Heart left ventricle (tissue), 16 donors: ENCODE data around the gene STAP2. TPM values are rescaled to one million over a fixed set of nuclear protein-coding genes. Genes with fewer than 3 reads are reported as not detected.

Source experiments
- ATAC-seq, 4 donors: fragments of 200-7000 bp; cut with Tn5 transposase; one replicate each; pipeline ENCODE4 v1.9.1; 2020 to 2022; ENCODE audit warnings: moderate library complexity in 4 of 4, mild to moderate bottlenecking in 3 of 4, moderate number of reproducible peaks in 1 of 4
- DNase-seq, 5 donors: peaks; one replicate each; pipeline ENCODE4 v3.0.0-alpha.2; 2020
- H3K27ac ChIP-seq, 12 donors: fragments of 200-600 bp; sonication (generic) in 4 of 12; one replicate each; pipeline versions ENCODE4 v1.5.0 to v1.8.0; 2016 to 2022; ENCODE audit warnings: mild to moderate bottlenecking in 2 of 12
- H3K27me3 ChIP-seq, 9 donors: fragments of 200-600 bp; sonication (generic) in 2 of 9; one replicate each; pipeline versions ENCODE4 v1.5.1 to v1.8.0; 2016 to 2022; ENCODE audit warnings: mild to moderate bottlenecking in 3 of 9
- H3K36me3 ChIP-seq, 9 donors: fragments of 200-600 bp; sonication (generic) in 2 of 9; one replicate each; pipeline versions ENCODE4 v1.5.0 to v1.8.0; 2018 to 2022; ENCODE audit warnings: mild to moderate bottlenecking in 2 of 9
- H3K4me1 ChIP-seq, 12 donors: fragments of 200-600 bp; sonication (generic) in 4 of 12; one replicate each; pipeline versions ENCODE4 v1.5.0 to v1.8.0; 2016 to 2022; ENCODE audit warnings: mild to moderate bottlenecking in 3 of 12
- H3K4me3 ChIP-seq, 12 donors: fragments of 200-600 bp; sonication (generic) in 4 of 12; one replicate each; pipeline versions ENCODE4 v1.5.0 to v1.8.0; 2017 to 2022; ENCODE audit warnings: mild to moderate bottlenecking in 9 of 12, moderate library complexity in 4 of 12
- H3K9me3 ChIP-seq, 12 donors: fragments of 200-600 bp; sonication (generic) in 4 of 12; one replicate each; pipeline versions ENCODE4 v1.5.0 to v1.8.0; 2016 to 2022; ENCODE audit warnings: mild to moderate bottlenecking in 1 of 12
- CTCF ChIP-seq, 12 donors: fragments of 200-600 bp; sonication (generic) in 4 of 12; IDR thresholded peaks; one replicate each; pipeline versions ENCODE4 v1.5.0 to v1.8.0; 2018 to 2022; ENCODE audit warnings: antibody characterized with exemption in 12 of 12, mild to moderate bottlenecking in 5 of 12
- POLR2A ChIP-seq, 2 donors: fragments of 450-650 bp; IDR thresholded peaks; one replicate each; pipeline ENCODE4 v1.6.1; 2017; ENCODE audit warnings: antibody characterized with exemption in 2 of 2, mild to moderate bottlenecking in 2 of 2, moderate library complexity in 2 of 2
- WGBS, 4 donors: extraction: QIAGEN DNeasy Blood & Tissue Kit in 2 of 4; methylation state at CpG; one replicate each; pipeline versions ENCODE4 v1.1.5 to v1.1.7; 2013 to 2018; 5-methylcytosine and 5-hydroxymethylcytosine counted together
- intact Hi-C, 10 donors: fragments of 100-400 bp; cut with DNase I; formaldehyde crosslinking; loops; one replicate each; pipeline versions ENCODE4 v1.11.1 to v1.14.2; 2022
- polyA plus RNA-seq, 2 donors: library from polyadenylated mRNA; stranded (reverse); fragments of 200-250 nt; gene quantifications; one replicate each; pipeline ENCODE4 v1.2.3, GENCODE V29; 2013
- total RNA-seq, 9 donors: library from RNA; depleted of rRNA in 2 of 9; stranded (reverse); fragments of >200 nt in 2 of 9; fragmentation: NEBNext Ultra II Directional in 3 of 9; extraction: Animal tissue kit (Norgen Biotek cat#: 25700) in 3 of 9; gene quantifications; one replicate each; pipeline versions ENCODE4 v1.1.0 to v1.2.4, GENCODE V29; 2016 to 2023
- donor health status: ischemic (EF 13 %, LVEDD 7.1; RV severe dilation, severe dysfunction).
- donor health status: healthy with polysubstance abuse.
- donor health status: DM: no; HTN: yes; CAD: no.
- donor health status: DM: no; HTN: no; CAD: no.
- donor health status: ischemic (EF 25% LVEDD 6.9; RV normal size, moderate dysfunction).
- donor health status: ischemic (EF 25% LVEDD 5.7; RV mildly dilated, moderate dysfunction).
- donor health status: healthy.
- donor health status: DM: yes; HTN: yes; CAD: no.
- donor health status: ischemic (EF 35%, LVEDD 5.7; RV mildly dilated, moderate dysfunction).
- donor health status: nonischemic (EF 11% LVEDD 7.7; RV severe dilation, severe dysfunction).
- donor health status: DM: yes; HTN: yes; CAD: no.
- donor health status: PGD.
- donor health status: ischemic (EF 29% LVEDD 5.4; RV normal size, mild dysfunction).
- donor health status: nonischemic (EF 23%, LVEDD 6.1; RV moderate dilation, normal function).

The STAP2 gene
- total and polyA plus RNA-seq, 11 donors, result 0.67 to 14.2 (median 1.9) TPM

GRCh38 chr19:4360641-4361151 lies 22.1 kb upstream of the STAP2 start:
- TF ChIP-seq CTCF (IDR thresholded peaks at IDR 0.05), result no peak
- no peak for TF ChIP-seq POLR2A (IDR thresholded peaks at IDR 0.05)
- no peak overlapping the region for H3K4me3 ChIP-seq
- ATAC-seq (no peak), DNase-seq (no peak)
- intact Hi-C loops, result no loop called here
- 77 to 89% (median 79%) methylated on average over 10 to 12 of the region's 12 CpGs for WGBS, 4 donors
- H3K9me3 ChIP-seq, result no peaks in the 10 kb centered on the region
- H3K27ac ChIP-seq, result no peak overlapping the region
- H3K36me3 ChIP-seq, result peaks cover 0 to 78% (median 58%) of the 10 kb centered on the region in 9 donors
- H3K4me1 ChIP-seq, result no peaks in the 10 kb centered on the region
- no peaks in the 10 kb centered on the region for H3K27me3 ChIP-seq

- no peak for ATAC-seq
- intact Hi-C loops, result no loop called here
- peaks cover 0 to 73% (median 52%) of the 10 kb centered on the region in 9 donors for H3K36me3 ChIP-seq
- no peak overlapping the region for H3K4me3 ChIP-seq
- TF ChIP-seq CTCF (IDR thresholded peaks at IDR 0.05) (no peak), POLR2A (IDR thresholded peaks at IDR 0.05) (no peak)
- no peak overlapping the region for H3K27ac ChIP-seq
- H3K9me3 ChIP-seq, result no peaks in the 10 kb centered on the region
- WGBS, 4 donors, result 86 to 95% (median 88%) methylated on average over 9 of the region's 9 CpGs
- no peaks in the 10 kb centered on the region for H3K27me3 ChIP-seq
- DNase-seq, result no peak
- no peaks in the 10 kb centered on the region for H3K4me1 ChIP-seq
Observed at GRCh38 chr19:4360081-4360569, 21.5 kb upstream of the STAP2 start.

- H3K9me3 ChIP-seq, result no peaks in the 10 kb centered on the region
- ATAC-seq (peak in 1 of 4 donors; percentile 3), DNase-seq (no peak)
- intact Hi-C loops, result loop anchor here in 1 of 10 donors (10.0 kb wide), 1 partner anchor 95 kb away; no protein-coding TSS in a partner anchor
- peaks cover 0 to 69% (median 50%) of the 10 kb centered on the region in 9 donors for H3K36me3 ChIP-seq
- 81 to 95% (median 87%) methylated on average over 5 to 13 of the region's 13 CpGs for WGBS, 4 donors
- TF ChIP-seq CTCF (IDR thresholded peaks at IDR 0.05), result no peak
- no peak for TF ChIP-seq POLR2A (IDR thresholded peaks at IDR 0.05)
- H3K27me3 ChIP-seq, result no peaks in the 10 kb centered on the region
- no peak overlapping the region for H3K4me3 ChIP-seq
- no peak overlapping the region for H3K27ac ChIP-seq
- no peaks in the 10 kb centered on the region for H3K4me1 ChIP-seq
Observed at GRCh38 chr19:4359627-4360000, 21.0 kb upstream of the STAP2 start.

- WGBS, 4 donors, result 84 to 94% (median 91%) methylated on average over 9 to 25 of the region's 25 CpGs
- DNase-seq (peak in 1 of 5 donors; percentile 20), ATAC-seq (no peak)
- no peaks in the 10 kb centered on the region for H3K9me3 ChIP-seq
- H3K36me3 ChIP-seq, result peaks cover 0 to 64% (median 48%) of the 10 kb centered on the region in 9 donors
- no peaks in the 10 kb centered on the region for H3K4me1 ChIP-seq
- H3K27me3 ChIP-seq, result no peaks in the 10 kb centered on the region
- TF ChIP-seq POLR2A (IDR thresholded peaks at IDR 0.05), result no peak
- TF ChIP-seq CTCF (IDR thresholded peaks at IDR 0.05), result no peak
- no peak overlapping the region for H3K27ac ChIP-seq
- H3K4me3 ChIP-seq, result no peak overlapping the region
- intact Hi-C loops, result loop anchor here in 1 of 10 donors (10.0 kb wide), 1 partner anchor 94 kb away; no protein-coding TSS in a partner anchor
Observed at GRCh38 chr19:4358709-4359626, 20.3 kb upstream of the STAP2 start.
